GM12878 (cell line): ENCODE data around the gene ADCY1. TPM values are rescaled to one million over a fixed set of nuclear protein-coding genes. Genes with fewer than 3 reads are reported as not detected.

ENCODE experiments used
- ATAC-seq: fragments of 200-7000 bp; cut with Tn5 transposase; 3 replicates; pipeline ENCODE4 v1.9.1; 2020; ENCODE audit warnings: mild to moderate bottlenecking, moderate library complexity
- BruUV-seq: library from RNA; stranded (reverse); fragments of 400-500 nt; replicated peaks from 2 replicates; lab custom pipeline; 2021; lab: Mats Ljungman, UMichigan
- CTCF ChIA-PET: fragments of 300-600 bp; sonication (Branson Sonifier 250); formaldehyde crosslinking; extraction: SDS; loops from one replicate; lab custom pipeline; 2021; ENCODE audit warnings: inconsistent platforms; lab: Yijun Ruan, JAX
- POLR2A ChIA-PET: fragments of 350-600 bp; formaldehyde crosslinking; extraction: SDS; loops from one replicate; lab custom pipeline; 2021; ENCODE audit warnings: inconsistent platforms; lab: Charles Lee
- RAD21 ChIA-PET: fragments of 300-600 bp; sonication (Branson Sonifier 250); formaldehyde crosslinking; loops from one replicate; lab custom pipeline; 2023; ENCODE audit warnings: antibody characterized with exemption; ENCODE audit not compliant: unreplicated experiment; lab: Charles Lee
- SMC1A ChIA-PET: fragments of 300-600 bp; sonication (Branson Sonifier 250); formaldehyde crosslinking; loops from one replicate; lab custom pipeline; 2023; ENCODE audit not compliant: unreplicated experiment, uncharacterized antibody; lab: Charles Lee
- DNase-seq: peaks from one replicate; pipeline ENCODE4 v3.0.0-alpha.2; 2011; ENCODE audit warnings: low read depth, low spot score
- FAIRE-seq: peaks from 3 replicates; lab custom pipeline; 2011; peaks lifted over from hg19 to GRCh38; lab: Jason Lieb, UNC
- H2AFZ ChIP-seq: 2 replicates; pipeline ENCODE4 v1.6.0; 2011; ENCODE audit warnings: low read depth, low read length, control low read depth; ENCODE audit not compliant: control insufficient read depth
- H3K27ac ChIP-seq: 2 replicates; pipeline ENCODE4 v1.5.1; 2011; ENCODE audit warnings: control low read depth; ENCODE audit not compliant: control insufficient read depth, insufficient read depth
- H3K27me3 ChIP-seq, 2 experiments: replicated peaks in 1 of 2; 2 replicates each; pipeline versions ENCODE4 v1.6.0 to v1.6.1; 2011; ENCODE audit warnings: low read length in 1 of 2; ENCODE audit not compliant: control insufficient read depth in 2 of 2, insufficient read depth in 2 of 2
- H3K36me3 ChIP-seq, 2 experiments: 2 replicates each; pipeline ENCODE4 v1.5.1; 2011; ENCODE audit warnings: low read length in 1 of 2; ENCODE audit not compliant: control insufficient read depth in 2 of 2, insufficient read depth in 2 of 2
- H3K4me1 ChIP-seq: 2 replicates; pipeline ENCODE4 v1.6.1; 2011; ENCODE audit warnings: mild to moderate bottlenecking, low read length, moderate library complexity, mixed read lengths; ENCODE audit not compliant: control insufficient read depth, insufficient read depth
- H3K4me2 ChIP-seq: 2 replicates; pipeline ENCODE4 v1.6.0; 2011; ENCODE audit warnings: control low read depth; ENCODE audit not compliant: control insufficient read depth, insufficient read depth
- H3K4me3 ChIP-seq: fragments of 200-600 bp; sonication (generic); 2 replicates; pipeline ENCODE4 v1.5.1; 2016
- H3K79me2 ChIP-seq: 2 replicates; pipeline ENCODE4 v1.6.0; 2011; ENCODE audit warnings: low read length; ENCODE audit not compliant: control insufficient read depth, insufficient read depth
- H3K9ac ChIP-seq: 2 replicates; pipeline ENCODE4 v1.8.0; 2011; ENCODE audit warnings: low read length, control low read depth, mixed read lengths; ENCODE audit not compliant: control insufficient read depth, insufficient read depth
- H3K9me3 ChIP-seq: replicated peaks from 3 replicates; pipeline ENCODE4 v1.5.1; 2011; ENCODE audit warnings: mild to moderate bottlenecking, low read length; ENCODE audit not compliant: control insufficient read depth, insufficient read depth
- H4K20me1 ChIP-seq: 2 replicates; pipeline ENCODE4 v1.6.0; 2011; ENCODE audit not compliant: control insufficient read depth, insufficient read depth
- BHLHE40 ChIP-seq, 2 experiments: fragments of 450-650 bp in 1 of 2; IDR thresholded peaks; 2 replicates each; pipeline ENCODE4 v1.6.1; 2011 to 2017; ENCODE audit warnings: low read depth in 2 of 2, borderline replicate concordance in 1 of 2, improper control_type of control experiment in 1 of 2, low read length in 1 of 2, mild to moderate bottlenecking in 1 of 2
- HDAC6 ChIP-seq: fragments of 200-600 bp; sonication (generic); IDR thresholded peaks from one replicate; pipeline ENCODE4 v1.8.0; 2017; ENCODE audit warnings: antibody characterized with exemption; ENCODE audit not compliant: unreplicated experiment
- IRF5 ChIP-seq: fragments of 450-650 bp; IDR thresholded peaks from 2 replicates; pipeline ENCODE4 v1.6.1; 2017; ENCODE audit warnings: borderline replicate concordance
- NFXL1 ChIP-seq: fragments of 450-650 bp; IDR thresholded peaks from 2 replicates; pipeline ENCODE4 v1.6.1; 2017; ENCODE audit warnings: antibody characterized with exemption, mild to moderate bottlenecking, borderline replicate concordance
- RFX5 ChIP-seq: IDR thresholded peaks from 2 replicates; pipeline ENCODE4 v1.6.1; 2011; ENCODE audit warnings: low read depth, low read length, improper control_type of control experiment
- ZNF217 ChIP-seq: fragments of 450-650 bp; IDR thresholded peaks from 2 replicates; pipeline ENCODE4 v1.6.1; 2017; ENCODE audit warnings: antibody characterized with exemption, mild to moderate bottlenecking
- WGBS: methylation state at CpG from one replicate; pipeline ENCODE4 v1.1.6; 2016; ENCODE audit warnings: low lambda C conversion rate; ENCODE audit not compliant: insufficient replicate concordance, insufficient coverage; ENCODE audit errors: missing lambda C conversion rate; 5-methylcytosine and 5-hydroxymethylcytosine counted together
- in situ Hi-C: fragments of 300-500 bp; cut with MboI; formaldehyde crosslinking; loops from 9 replicates; pipeline ENCODE4 v1.14.3; 2018; ENCODE audit warnings: mixed read lengths
- intact Hi-C: fragments of 100-400 bp; cut with micrococcal nuclease; formaldehyde crosslinking; loops from one replicate; pipeline ENCODE4 v1.14.2; 2022; ENCODE audit not compliant: unreplicated experiment
- polyA plus RNA-seq, 11 experiments: library from polyadenylated mRNA; depleted of rRNA in 4 of 11; unstranded in 6 of 11; stranded (reverse) in 5 of 11; fragments of >200 nt; fragmentation: Nextera tagmentation in 4 of 11; fragmentation: Illumina TruSeq in 1 of 11; extraction: Ambion mirVana in 4 of 11; extraction: Trizol in 1 of 11; gene quantifications; 1 replicate in 1 of 11; 2 replicates in 10 of 11; pipeline versions ENCODE4 v1.2.1 to v1.2.3, GENCODE V29; 2011 to 2016; ENCODE audit warnings: inconsistent platforms in 2 of 11, missing spikeins in 2 of 11, low read depth in 1 of 11
- total RNA-seq, 4 experiments: library from RNA; depleted of rRNA in 3 of 4; stranded (reverse); fragments of >200 nt in 3 of 4; fragmentation: Illumina TruSeq in 1 of 4; extraction: Trizol in 1 of 4; gene quantifications; 2 replicates each; pipeline versions ENCODE4 v1.2.1 to v1.2.3, GENCODE V29; 2013 to 2021

ADCY1 gene
- total and polyA plus RNA-seq, 10 of the 15 experiments (the other 5 are each of a cell fraction or from before 2014, with no cell fraction given) = 0.13 to 1.4 (median 0.45) TPM; not detected in 1

- Histone ChIP-seq H3K4me2 (no peak overlapping the region), H3K27me3 (no peaks in the 10 kb centered on the region), H2AFZ (no peak overlapping the region), H3K27ac (no peak overlapping the region), H4K20me1 (no peaks in the 10 kb centered on the region), H3K9me3 (no peaks in the 10 kb centered on the region), H3K36me3 (no peaks in the 10 kb centered on the region), H3K4me1 (peaks cover 4% of the 10 kb centered on the region), H3K9ac (no peak overlapping the region), H3K79me2 (no peaks in the 10 kb centered on the region), H3K4me3 (no peak overlapping the region)
- no peak for DNase-seq
- in situ Hi-C loops = no loop called here
- 65% methylated on average over 8 of the region's 8 CpGs for WGBS
- ChIA-PET RAD21 (no interaction called here), CTCF (no interaction called here), SMC1A (interaction anchor here (0.6 kb wide), 1 partner anchor 1688 kb away, joined by 3 read pairs; no protein-coding TSS in a partner anchor), POLR2A (no interaction called here)
- no peak for FAIRE-seq
- ATAC-seq = no peak
- intact Hi-C loops = no loop called here
- BruUV-seq = no TSS peak
- TF ChIP-seq BHLHE40 (IDR thresholded peaks at IDR 0.05; ENCODE audit: borderline replicate concordance in 1 of 2, low read depth in 2 of 2, low read length in 1 of 2) (no peak), IRF5 (no peak), HDAC6 (no peak), NFXL1 (no peak), RFX5 (no peak), ZNF217 (no peak)
Observed at GRCh38 chr7:45645141-45645969, 71.2 kb downstream of the ADCY1 start.
